ENCODE data around the gene SLC25A23. TPM values are rescaled to one million over a fixed set of nuclear protein-coding genes. Genes with fewer than 3 reads are reported as not detected.

The SLC25A23 gene
- total RNA-seq, 1 experiment from 2014 or later: 89.5 TPM

GRCh38 chr19:6439743-6440142 is 19.8 kb downstream of the SLC25A23 start:
- RAD21 ChIA-PET (ENCODE audit: low non-redundant PET in 1 of 2, low total read pairs in 2 of 2, uncharacterized antibody in 2 of 2, unreplicated experiment in 2 of 2): no interaction called here
- no peak for ATAC-seq
- BruUV-seq (replicated peaks): no TSS peak

GRCh38 chr19:6433663-6434062 is 25.9 kb downstream of the SLC25A23 start, which contains the start of gene SLC25A41:
Gene SLC25A41 (minus strand): TSS chr19:6433763. CDS start chr19:6433693, 70 bp downstream.
- intact Hi-C loops (cut with micrococcal nuclease): no loop called here
- DNase-seq (ENCODE audit: low read depth, low spot score): no peak
- Histone ChIP-seq H3K27me3 (ENCODE audit: insufficient read depth, low read length) (no peaks in the 10 kb centered on the region), H3K27ac (ENCODE audit: low read depth, low read length) (no peak within 1 kb of the TSS), H3K9me3 (ENCODE audit: control insufficient read depth in 1 of 2, insufficient read depth in 1 of 2, low read depth in 1 of 2, low read length in 2 of 2) (no peaks in the 10 kb centered on the region), H3K9me2 (ENCODE audit: insufficient read depth) (no peaks in the 10 kb centered on the region), H3K4me3 (replicated peaks in 1 of 2; ENCODE audit: low read depth in 1 of 2, low read length in 2 of 2) (no peak within 1 kb of the TSS), H3K9ac (ENCODE audit: low read length) (no peak within 1 kb of the TSS), H3K79me2 (ENCODE audit: insufficient read depth, low read length) (no peaks in the 10 kb centered on the region), H3K4me2 (ENCODE audit: low read length) (no peak within 1 kb of the TSS), H2AFZ (ENCODE audit: low read depth, low read length, poor library complexity, severe bottlenecking) (no peak within 1 kb of the TSS), H4K20me1 (ENCODE audit: insufficient read depth) (no peaks in the 10 kb centered on the region), H3K36me3 (ENCODE audit: control insufficient read depth in 1 of 2, insufficient read depth in 2 of 2, low read length in 2 of 2) (no peaks in the 10 kb centered on the region), H3K4me1 (ENCODE audit: control insufficient read depth in 1 of 2, insufficient read depth in 2 of 2, low read length in 2 of 2) (peaks cover 3 to 7% of the 10 kb centered on the region in 2 experiments; a peak in 3 of 4 replicates)
- no peak for ATAC-seq
- CTCF ChIA-PET: no interaction called here
- TF ChIP-seq YY1 (IDR thresholded peaks at IDR 0.05; ENCODE audit: extremely low read depth, insufficient replicate concordance, low read depth, low read length) (no peak), SP1 (IDR thresholded peaks at IDR 0.05; ENCODE audit: low read depth) (no peak), ZFX (IDR thresholded peaks at IDR 0.05) (no peak), EZH2 (IDR thresholded peaks at IDR 0.05) (no peak), SIN3A (IDR thresholded peaks at IDR 0.05; ENCODE audit: low read depth) (no peak), REST (IDR thresholded peaks at IDR 0.05; ENCODE audit: low read depth) (no peak)
- RAD21 ChIA-PET (ENCODE audit: low non-redundant PET in 1 of 2, low total read pairs in 2 of 2, uncharacterized antibody in 2 of 2, unreplicated experiment in 2 of 2): no interaction called here
- no TSS peak for BruUV-seq (replicated peaks)
- POLR2A ChIA-PET: no interaction called here

More at GRCh38 chr19:6439743-6440142, 19.8 kb downstream of the SLC25A23 start:
- H3K27ac ChIP-seq (ENCODE audit: low read depth, low read length): no peak overlapping the region
- H4K20me1 ChIP-seq (ENCODE audit: insufficient read depth): no peaks in the 10 kb centered on the region
- H3K79me2 ChIP-seq (ENCODE audit: insufficient read depth, low read length): no peaks in the 10 kb centered on the region
- CTCF ChIA-PET: no interaction called here
- no peaks in the 10 kb centered on the region for H3K9me2 ChIP-seq (ENCODE audit: insufficient read depth)
- no peaks in the 10 kb centered on the region for H3K36me3 ChIP-seq (ENCODE audit: control insufficient read depth in 1 of 2, insufficient read depth in 2 of 2, low read length in 2 of 2)
- H3K9ac ChIP-seq (ENCODE audit: low read length): no peak overlapping the region
- H3K27me3 ChIP-seq (ENCODE audit: insufficient read depth, low read length): no peaks in the 10 kb centered on the region
- no peak overlapping the region for H3K4me3 ChIP-seq (replicated peaks in 1 of 2; ENCODE audit: low read depth in 1 of 2, low read length in 2 of 2)
- POLR2A ChIA-PET: no interaction called here
- DNase-seq (ENCODE audit: low read depth, low spot score): no peak
- no peak for TF ChIP-seq ELF1 (IDR thresholded peaks at IDR 0.05; ENCODE audit: borderline replicate concordance, low read depth)
- TF ChIP-seq SRF (IDR thresholded peaks at IDR 0.05; ENCODE audit: low read depth): no peak
- H2AFZ ChIP-seq (ENCODE audit: low read depth, low read length, poor library complexity, severe bottlenecking): no peak overlapping the region
- no peak overlapping the region for H3K4me2 ChIP-seq (ENCODE audit: low read length)
- H3K9me3 ChIP-seq (ENCODE audit: control insufficient read depth in 1 of 2, insufficient read depth in 1 of 2, low read depth in 1 of 2, low read length in 2 of 2): no peaks in the 10 kb centered on the region
- H3K4me1 ChIP-seq (ENCODE audit: control insufficient read depth in 1 of 2, insufficient read depth in 2 of 2, low read length in 2 of 2): no peaks in the 10 kb centered on the region
- intact Hi-C loops (cut with micrococcal nuclease): no loop called here

Data from HCT116 (cell line).